ENCODE results near the gene HTN1. TPM values are rescaled to one million over a fixed set of nuclear protein-coding genes. Genes with fewer than 3 reads are reported as not detected.
"Not testable (repeated sequence)": the region's sequence is repeated elsewhere in the genome, so short reads cannot be mapped to it uniquely, and the experiment has no call there.

The HTN1 gene
- total and polyA plus RNA-seq, 10 donors, result not detected

DNA sequence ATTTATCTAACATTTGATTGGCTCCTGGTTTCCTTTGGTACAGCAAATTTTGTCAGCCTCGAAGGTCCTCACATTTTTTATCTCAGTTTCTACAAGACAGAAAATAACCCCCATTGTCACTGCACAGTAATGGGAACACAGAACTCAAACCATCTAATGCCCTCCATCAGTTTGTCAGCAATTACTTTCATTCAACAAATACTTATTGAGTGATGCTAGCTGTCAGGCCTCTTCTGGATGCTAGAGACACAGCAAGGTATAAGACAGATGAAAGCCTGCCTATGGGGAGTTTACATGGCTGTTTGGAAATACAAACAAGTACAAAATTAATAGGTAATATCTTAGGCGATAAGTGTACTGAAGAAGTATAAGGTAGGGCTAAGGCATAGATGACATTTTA, 27.0 kb upstream of the HTN1 start:
- TF ChIP-seq POLR2AphosphoS5 (IDR thresholded peaks at IDR 0.05) (no peak), POLR2A (IDR thresholded peaks at IDR 0.05) (no peak)
- TF ChIP-seq, protein P1, sequence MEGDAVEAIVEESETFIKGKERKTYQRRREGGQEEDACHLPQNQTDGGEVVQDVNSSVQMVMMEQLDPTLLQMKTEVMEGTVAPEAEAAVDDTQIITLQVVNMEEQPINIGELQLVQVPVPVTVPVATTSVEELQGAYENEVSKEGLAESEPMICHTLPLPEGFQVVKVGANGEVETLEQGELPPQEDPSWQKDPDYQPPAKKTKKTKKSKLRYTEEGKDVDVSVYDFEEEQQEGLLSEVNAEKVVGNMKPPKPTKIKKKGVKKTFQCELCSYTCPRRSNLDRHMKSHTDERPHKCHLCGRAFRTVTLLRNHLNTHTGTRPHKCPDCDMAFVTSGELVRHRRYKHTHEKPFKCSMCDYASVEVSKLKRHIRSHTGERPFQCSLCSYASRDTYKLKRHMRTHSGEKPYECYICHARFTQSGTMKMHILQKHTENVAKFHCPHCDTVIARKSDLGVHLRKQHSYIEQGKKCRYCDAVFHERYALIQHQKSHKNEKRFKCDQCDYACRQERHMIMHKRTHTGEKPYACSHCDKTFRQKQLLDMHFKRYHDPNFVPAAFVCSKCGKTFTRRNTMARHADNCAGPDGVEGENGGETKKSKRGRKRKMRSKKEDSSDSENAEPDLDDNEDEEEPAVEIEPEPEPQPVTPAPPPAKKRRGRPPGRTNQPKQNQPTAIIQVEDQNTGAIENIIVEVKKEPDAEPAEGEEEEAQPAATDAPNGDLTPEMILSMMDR (IDR thresholded peaks at IDR 0.05 in 8 of 11, conservative IDR thresholded peaks at IDR 0.05 in 3 of 11), result no peak
- no peak overlapping the region for H3K4me3 ChIP-seq
- no peaks in the 10 kb centered on the region for H3K27me3 ChIP-seq (replicated peaks in 1 of 7)
- peaks cover 0 to 4% (median 0%) of the 10 kb centered on the region in 8 donors for H3K9me3 ChIP-seq
- no peaks in the 10 kb centered on the region for H3K4me1 ChIP-seq
- H3K27ac ChIP-seq, result no peak overlapping the region
- intact Hi-C loops (cut with DNase I; ENCODE audit: low total_unique reads), result no loop called here
- 73 to 89% (median 75%) methylated on average over 2 of the region's 2 CpGs for WGBS, 5 donors
- DNase-seq, result no peak
- no peaks in the 10 kb centered on the region for H3K36me3 ChIP-seq

DNA sequence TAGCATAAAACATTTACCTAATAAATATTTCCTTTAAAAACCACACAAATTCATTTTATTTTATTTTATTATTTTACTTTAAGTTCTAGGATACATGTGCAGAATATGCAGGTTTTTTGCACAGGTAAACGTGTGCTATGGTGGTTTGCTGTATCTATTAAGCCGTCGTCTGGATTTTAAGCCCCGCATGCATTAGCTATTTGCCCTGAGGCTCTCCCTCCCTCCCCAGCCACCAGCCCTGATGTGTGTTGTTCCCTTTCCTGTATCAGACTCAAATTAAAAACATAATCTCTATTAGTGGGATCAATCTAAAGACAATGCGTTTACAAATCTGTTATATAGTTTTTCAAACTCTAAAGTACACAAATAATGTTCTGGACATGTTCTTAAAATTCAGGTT, 23.2 kb upstream of the HTN1 start:
- WGBS, 5 donors, result 77 to 85% (median 83%) methylated on average over 5 of the region's 5 CpGs
- Histone ChIP-seq H3K27ac (no peak overlapping the region), H3K9me3 (no peaks in the 10 kb centered on the region), H3K4me3 (no peak overlapping the region), H3K4me1 (no peaks in the 10 kb centered on the region), H3K36me3 (no peaks in the 10 kb centered on the region), H3K27me3 (replicated peaks in 1 of 7) (no peaks in the 10 kb centered on the region)
- DNase-seq, result no peak
- intact Hi-C loops (cut with DNase I; ENCODE audit: low total_unique reads), result no loop called here
- TF ChIP-seq POLR2AphosphoS5 (IDR thresholded peaks at IDR 0.05) (no peak), POLR2A (IDR thresholded peaks at IDR 0.05) (no peak)
- TF ChIP-seq, protein P1 (IDR thresholded peaks at IDR 0.05 in 8 of 11, conservative IDR thresholded peaks at IDR 0.05 in 3 of 11), result no peak

DNA sequence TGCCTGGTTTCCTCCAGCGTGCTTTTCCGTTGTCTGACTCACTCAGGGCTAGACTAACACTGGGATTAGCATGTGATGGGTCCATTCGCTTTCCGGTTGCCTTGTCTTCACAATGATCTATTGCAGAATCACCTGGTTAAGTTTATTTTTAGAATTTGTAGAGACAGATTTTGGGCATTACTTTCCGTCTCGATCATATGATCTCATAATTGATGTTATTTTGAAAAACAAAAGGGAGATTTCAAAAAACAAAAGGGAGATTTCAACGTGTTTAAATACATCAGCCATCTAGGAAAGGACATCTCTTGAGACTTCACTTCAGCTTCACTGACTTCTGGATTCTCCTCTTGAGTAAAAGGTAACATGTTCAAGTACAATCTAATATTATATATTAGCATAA, 22.1 kb upstream of the HTN1 start, which contains the start of gene HTN3:
TSS of gene HTN3 (plus strand) at position 301 of the 400 bp plus-strand sequence. CDS start 2,282 bp downstream, outside the sequence.
- H3K27ac ChIP-seq; H3K27me3 ChIP-seq (replicated peaks in 1 of 7); intact Hi-C loops (cut with DNase I; ENCODE audit: low total_unique reads); H3K4me1 ChIP-seq; H3K4me3 ChIP-seq; H3K9me3 ChIP-seq; H3K36me3 ChIP-seq; DNase-seq: not testable (repeated sequence)
- 79 to 89% (median 82%) methylated on average over 5 to 7 of the region's 7 CpGs for WGBS, 5 donors

DNA sequence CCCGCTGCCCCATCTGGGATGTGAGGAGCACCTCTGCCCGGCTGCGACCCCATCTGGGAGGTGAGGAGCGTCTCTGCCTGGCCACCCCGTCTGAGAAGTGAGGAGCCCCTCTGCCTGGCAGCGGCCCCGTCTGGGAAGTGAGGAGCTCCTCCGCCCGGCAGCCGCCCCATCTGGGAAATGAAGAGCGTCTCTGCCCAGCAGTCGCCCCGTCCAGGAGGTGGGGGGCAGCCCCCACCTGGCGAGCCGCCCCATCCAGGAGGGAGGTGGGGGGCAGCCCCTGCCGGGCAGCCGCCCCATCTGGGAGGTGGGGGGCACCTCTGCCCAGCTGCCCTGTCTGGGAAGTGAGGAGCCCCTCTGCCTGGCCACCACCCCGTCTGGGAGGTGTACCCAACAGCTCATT, 12.7 kb upstream of the HTN1 start:
- H3K27ac ChIP-seq; DNase-seq; intact Hi-C loops (cut with DNase I; ENCODE audit: low total_unique reads); H3K27me3 ChIP-seq (replicated peaks in 1 of 7); H3K4me3 ChIP-seq; H3K36me3 ChIP-seq; H3K4me1 ChIP-seq: not testable (repeated sequence)
- 70 to 91% (median 89%) methylated on average over 5 to 18 of the region's 18 CpGs for WGBS, 5 donors
- peaks cover 0 to 44% (median 21%) of the 10 kb centered on the region in 8 donors for H3K9me3 ChIP-seq

DNA sequence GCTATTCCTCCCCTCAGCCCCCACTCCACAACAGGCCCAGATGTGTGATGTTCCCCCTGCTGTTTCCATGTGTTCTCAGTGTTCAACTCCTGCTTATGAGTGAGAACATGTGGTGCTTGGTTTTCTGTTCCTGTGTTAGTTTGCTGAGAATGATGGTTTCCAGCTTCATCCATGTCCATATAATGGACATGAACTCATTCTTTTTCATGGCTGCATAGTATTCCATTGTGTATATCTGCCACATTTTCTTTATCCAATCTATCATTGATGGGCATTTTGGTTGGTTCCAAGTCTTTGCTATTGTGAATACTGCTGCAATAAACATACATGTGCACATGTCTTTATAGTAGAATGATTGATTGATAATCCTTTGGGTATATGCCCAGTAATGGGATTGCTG, 10.3 kb upstream of the HTN1 start:
- H3K36me3 ChIP-seq; H3K4me1 ChIP-seq; H3K4me3 ChIP-seq; intact Hi-C loops (cut with DNase I; ENCODE audit: low total_unique reads); H3K27me3 ChIP-seq (replicated peaks in 1 of 7); DNase-seq; H3K27ac ChIP-seq: not testable (repeated sequence)
- peaks cover 0 to 41% (median 19%) of the 10 kb centered on the region in 8 donors for H3K9me3 ChIP-seq

DNA sequence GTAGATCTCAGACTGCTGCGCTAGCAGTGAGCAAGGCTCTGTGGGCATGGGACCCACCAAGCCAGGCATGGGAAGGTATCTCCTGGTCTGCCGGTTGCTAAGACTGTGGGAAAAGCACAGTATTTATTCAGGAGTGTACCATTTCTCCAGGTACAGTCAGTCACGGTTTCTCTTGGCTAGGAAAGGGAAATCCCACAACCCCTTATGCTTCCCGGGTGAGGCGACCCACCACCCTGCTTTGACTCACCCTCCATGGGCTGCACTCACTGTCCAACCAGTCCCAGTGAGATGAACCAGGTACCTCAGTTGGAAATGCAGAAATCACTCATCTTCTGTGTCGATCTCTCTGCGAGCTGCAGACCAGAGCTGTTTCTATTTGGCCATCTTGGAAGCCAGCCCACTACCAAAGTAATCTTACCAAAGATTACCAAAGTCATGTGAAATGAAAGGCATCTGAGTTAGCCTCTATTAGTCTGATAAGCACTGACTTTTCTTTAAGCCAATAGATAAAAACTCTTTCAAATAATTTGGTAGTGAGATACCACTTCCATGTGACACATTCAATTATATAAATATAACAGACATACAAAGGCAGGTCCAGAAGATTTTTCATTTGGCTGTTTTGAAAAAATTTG, 8.5 kb upstream of the HTN1 start:
- no peaks in the 10 kb centered on the region for H3K4me1 ChIP-seq
- no peak overlapping the region for H3K27ac ChIP-seq
- WGBS, 5 donors, result 80 to 91% (median 86%) methylated on average over 5 to 7 of the region's 7 CpGs
- H3K27me3 ChIP-seq (replicated peaks in 1 of 7), result no peaks in the 10 kb centered on the region
- no peak for DNase-seq
- H3K36me3 ChIP-seq, result no peaks in the 10 kb centered on the region
- H3K4me3 ChIP-seq, result no peak overlapping the region
- intact Hi-C loops (cut with DNase I; ENCODE audit: low total_unique reads), result no loop called here
- peaks cover 0 to 41% (median 19%) of the 10 kb centered on the region in 8 donors for H3K9me3 ChIP-seq
- TF ChIP-seq POLR2AphosphoS5 (IDR thresholded peaks at IDR 0.05) (no peak), POLR2A (IDR thresholded peaks at IDR 0.05) (no peak)
- TF ChIP-seq, protein P1 (IDR thresholded peaks at IDR 0.05 in 8 of 11, conservative IDR thresholded peaks at IDR 0.05 in 3 of 11), result no peak

DNA sequence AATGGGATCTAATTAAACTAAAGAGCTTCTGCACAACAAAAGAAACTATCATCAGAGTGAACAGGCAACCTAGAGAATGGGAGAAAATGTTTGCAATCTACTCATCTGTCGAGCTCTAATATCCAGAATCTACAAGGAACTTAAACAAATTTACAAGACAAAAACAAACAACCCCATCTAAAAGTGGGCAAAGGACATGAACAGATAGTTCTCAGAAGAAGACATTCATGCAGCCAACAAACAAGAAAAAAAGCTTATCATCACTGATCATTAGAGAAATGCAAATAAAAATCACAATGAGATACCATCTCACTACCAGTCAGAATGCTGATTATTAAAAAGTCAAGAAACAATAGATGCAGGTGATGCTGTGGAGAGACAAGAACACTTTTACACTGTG, 6.3 kb downstream of the HTN1 start:
- WGBS, 5 donors, result 31 to 81% (median 76%) methylated on average over 1 of the region's 1 CpG

More for the DNA sequence above, 6.3 kb downstream of the HTN1 start:
- H3K9me3 ChIP-seq, result peaks cover 0 to 15% (median 10%) of the 10 kb centered on the region in 8 donors
- H3K4me1 ChIP-seq; H3K4me3 ChIP-seq; DNase-seq; H3K27ac ChIP-seq; H3K27me3 ChIP-seq (replicated peaks in 1 of 7); H3K36me3 ChIP-seq; intact Hi-C loops (cut with DNase I; ENCODE audit: low total_unique reads): not testable (repeated sequence)
